ENCODE results near the gene NCAM1.

- TF ChIP-seq TRIM28 (IDR thresholded peaks at IDR 0.05) (no peak), EZH2 (IDR thresholded peaks at IDR 0.05; ENCODE audit: borderline replicate concordance, low read depth, low read length) (no peak), CBFA2T2 (conservative IDR thresholded peaks at IDR 0.05) (no peak), IRF2 (CRISPR knock-in tag; IDR thresholded peaks at IDR 0.05) (no peak)
These were observed 363.0 kb downstream of the NCAM1 start for GRCh38 chr11:113324250-113324649.

Data from K562 (cell line).